Dermis microvascular lymphatic vessel endothelial cell (primary cell): ENCODE results near the gene FAT4. TPM values are rescaled to one million over a fixed set of nuclear protein-coding genes. Genes with fewer than 3 reads are reported as not detected.

Experiments
- DNase-seq, 2 donors: peaks; one replicate each; pipeline versions ENCODE4 v3.0.0 to v3.0.0-alpha.2; 2010; ENCODE audit warnings: low read depth in 2 of 2
- total RNA-seq: library from RNA; depleted of rRNA; stranded (reverse); fragments of >200 nt; gene quantifications from 2 replicates; pipeline ENCODE4 v1.2.1, GENCODE V29; 2014

FAT4 gene
- total RNA-seq, 1 donor from 2014 or later = 37.1 TPM

GRCh38 chr4:125316401-125316790 is 1.6 kb downstream of the FAT4 start:
- peak in 1 of 2 donors; percentile 44 for DNase-seq

GRCh38 chr4:125316791-125317524 is 2.2 kb downstream of the FAT4 start:
- DNase-seq = peak in 1 of 2 donors; percentile 39

GRCh38 chr4:125317525-125317877 is 2.7 kb downstream of the FAT4 start:
- DNase-seq = peak in 1 of 2 donors; percentile 62

GRCh38 chr4:125319311-125319710 is 4.6 kb downstream of the FAT4 start:
- DNase-seq = no peak

GRCh38 chr4:125321709-125322365 is 7.1 kb downstream of the FAT4 start:
- DNase-seq = peak in 1 of 2 donors; percentile 38

- peak in 1 of 2 donors; percentile 74 for DNase-seq
These were observed 7.6 kb downstream of the FAT4 start for GRCh38 chr4:125322366-125322730.

- DNase-seq = peak; percentile 62 to 82
These were observed 8.9 kb downstream of the FAT4 start for GRCh38 chr4:125323654-125324053.

GRCh38 chr4:125325733-125326132 is 11.0 kb downstream of the FAT4 start:
- DNase-seq = no peak

- DNase-seq = no peak
These were observed 16.4 kb downstream of the FAT4 start for GRCh38 chr4:125331116-125331515.

GRCh38 chr4:125334926-125335325 is 20.2 kb downstream of the FAT4 start:
- peak; percentile 66 to 84 for DNase-seq

GRCh38 chr4:125338814-125339213 is 24.1 kb downstream of the FAT4 start:
- DNase-seq = peak; percentile 82 to 92

- no peak for DNase-seq
These were observed 29.4 kb downstream of the FAT4 start for GRCh38 chr4:125344198-125344597.

- DNase-seq = no peak
These were observed 31.9 kb downstream of the FAT4 start for GRCh38 chr4:125346616-125347015.

GRCh38 chr4:125350470-125351135 is 35.8 kb downstream of the FAT4 start:
- no peak for DNase-seq

- no peak for DNase-seq
These were observed 37.8 kb downstream of the FAT4 start for GRCh38 chr4:125352521-125352920.

GRCh38 chr4:125353131-125353530 is 38.4 kb downstream of the FAT4 start:
- no peak for DNase-seq

GRCh38 chr4:125355791-125356190 is 41.0 kb downstream of the FAT4 start:
- no peak for DNase-seq

GRCh38 chr4:125357675-125358074 is 42.9 kb downstream of the FAT4 start:
- no peak for DNase-seq

GRCh38 chr4:125358453-125358852 is 43.7 kb downstream of the FAT4 start:
- DNase-seq = no peak

- no peak for DNase-seq
These were observed 44.6 kb downstream of the FAT4 start for GRCh38 chr4:125359363-125359762.

GRCh38 chr4:125359960-125360634 is 45.3 kb downstream of the FAT4 start:
- no peak for DNase-seq

- no peak for DNase-seq
These were observed 46.0 kb downstream of the FAT4 start for GRCh38 chr4:125360727-125361126.
